IPS-20b (cell line): ENCODE data around the gene PRM1.
"Not testable (repeated sequence)": the region's sequence is repeated elsewhere in the genome, so short reads cannot be mapped to it uniquely, and the experiment has no call there.

Source experiments
- H3K27ac ChIP-seq: one replicate; pipeline ENCODE4 v1.5.1; 2013; ENCODE audit warnings: low read length
- H3K27me3 ChIP-seq: 2 replicates; pipeline ENCODE4 v1.6.1; 2013; ENCODE audit warnings: mild to moderate bottlenecking, low read length, inconsistent platforms; ENCODE audit not compliant: insufficient read depth
- H3K36me3 ChIP-seq: 2 replicates; pipeline ENCODE4 v1.6.1; 2013; ENCODE audit warnings: low read depth, mild to moderate bottlenecking, inconsistent platforms, low read length, moderate library complexity; ENCODE audit not compliant: insufficient read depth
- H3K4me1 ChIP-seq: 2 replicates; pipeline ENCODE4 v1.6.1; 2013; ENCODE audit warnings: mild to moderate bottlenecking, control low read depth, inconsistent platforms, low read length, moderate library complexity; ENCODE audit not compliant: insufficient read depth
- H3K4me3 ChIP-seq: 2 replicates; pipeline ENCODE4 v1.5.1; 2013; ENCODE audit warnings: mild to moderate bottlenecking, low read length, inconsistent platforms
- H3K9ac ChIP-seq: 2 replicates; pipeline ENCODE4 v1.6.1; 2013; ENCODE audit warnings: low read depth, mild to moderate bottlenecking, inconsistent platforms, low read length, moderate library complexity
- H3K9me3 ChIP-seq: 2 replicates; pipeline ENCODE4 v1.6.1; 2013; ENCODE audit warnings: mild to moderate bottlenecking, low read depth, low read length, inconsistent platforms; ENCODE audit not compliant: insufficient read depth

PRM1 gene

GRCh38 chr16:11291091-11291703, 10.1 kb upstream of the PRM1 start:
- no peak overlapping the region for H3K27ac ChIP-seq
- no peaks in the 10 kb centered on the region for H3K9me3 ChIP-seq
- peaks cover 5% of the 10 kb centered on the region for H3K4me1 ChIP-seq
- no peak overlapping the region for H3K4me3 ChIP-seq
- no peaks in the 10 kb centered on the region for H3K36me3 ChIP-seq
- H3K9ac ChIP-seq, result no peak overlapping the region
- no peaks in the 10 kb centered on the region for H3K27me3 ChIP-seq

GRCh38 chr16:11290102-11290893, 9.2 kb upstream of the PRM1 start:
- H3K4me3 ChIP-seq, result no peak overlapping the region
- peaks cover 5% of the 10 kb centered on the region for H3K4me1 ChIP-seq
- no peak overlapping the region for H3K9ac ChIP-seq
- H3K36me3 ChIP-seq, result no peaks in the 10 kb centered on the region
- H3K9me3 ChIP-seq, result no peaks in the 10 kb centered on the region
- no peak overlapping the region for H3K27ac ChIP-seq
- H3K27me3 ChIP-seq, result no peaks in the 10 kb centered on the region

- not testable (repeated sequence) for H3K9me3 ChIP-seq, H3K27me3 ChIP-seq, H3K4me3 ChIP-seq, H3K9ac ChIP-seq, H3K27ac ChIP-seq, H3K4me1 ChIP-seq, H3K36me3 ChIP-seq
Observed at GRCh38 chr16:11289696-11290095, 8.6 kb upstream of the PRM1 start.

GRCh38 chr16:11289202-11289601, 8.1 kb upstream of the PRM1 start:
- no peak overlapping the region for H3K4me3 ChIP-seq
- H3K9ac ChIP-seq, result no peak overlapping the region
- no peak overlapping the region for H3K27ac ChIP-seq
- H3K27me3 ChIP-seq, result no peaks in the 10 kb centered on the region
- H3K36me3 ChIP-seq, result no peaks in the 10 kb centered on the region
- H3K4me1 ChIP-seq, result peaks cover 5% of the 10 kb centered on the region
- H3K9me3 ChIP-seq, result no peaks in the 10 kb centered on the region

GRCh38 chr16:11285842-11286241, 4.7 kb upstream of the PRM1 start:
- Histone ChIP-seq H3K9me3 (no peaks in the 10 kb centered on the region), H3K4me3 (no peak overlapping the region), H3K9ac (no peak overlapping the region), H3K27me3 (no peaks in the 10 kb centered on the region), H3K36me3 (no peaks in the 10 kb centered on the region), H3K4me1 (peaks cover 3% of the 10 kb centered on the region; the same call in 1 of the 2 replicates), H3K27ac (no peak overlapping the region)

- Histone ChIP-seq H3K4me3 (no peak overlapping the region), H3K9me3 (no peaks in the 10 kb centered on the region), H3K4me1 (peaks cover 3% of the 10 kb centered on the region; the same call in 1 of the 2 replicates), H3K27me3 (no peaks in the 10 kb centered on the region), H3K27ac (no peak overlapping the region), H3K9ac (no peak overlapping the region), H3K36me3 (no peaks in the 10 kb centered on the region)
Observed at GRCh38 chr16:11283820-11284248, 2.7 kb upstream of the PRM1 start.

- H3K9me3 ChIP-seq, result no peaks in the 10 kb centered on the region
- no peak overlapping the region for H3K27ac ChIP-seq
- H3K4me1 ChIP-seq, result peaks cover 3% of the 10 kb centered on the region; the same call in 1 of the 2 replicates
- H3K4me3 ChIP-seq, result no peak overlapping the region
- H3K27me3 ChIP-seq, result no peaks in the 10 kb centered on the region
- H3K36me3 ChIP-seq, result no peaks in the 10 kb centered on the region
- no peak overlapping the region for H3K9ac ChIP-seq
Observed at GRCh38 chr16:11278681-11279628, 2.2 kb downstream of the PRM1 start.

GRCh38 chr16:11277607-11278337, 3.4 kb downstream of the PRM1 start:
- Histone ChIP-seq H3K27ac (no peak overlapping the region), H3K4me1 (peaks cover 7% of the 10 kb centered on the region; the same call in 1 of the 2 replicates), H3K4me3 (no peak overlapping the region), H3K36me3 (no peaks in the 10 kb centered on the region), H3K27me3 (no peaks in the 10 kb centered on the region), H3K9me3 (no peaks in the 10 kb centered on the region), H3K9ac (no peak overlapping the region)

- no peak overlapping the region for H3K9ac ChIP-seq
- H3K36me3 ChIP-seq, result no peaks in the 10 kb centered on the region
- H3K9me3 ChIP-seq, result no peaks in the 10 kb centered on the region
- peaks cover 7% of the 10 kb centered on the region; the same call in 1 of the 2 replicates for H3K4me1 ChIP-seq
- H3K4me3 ChIP-seq, result no peak overlapping the region
- H3K27ac ChIP-seq, result no peak overlapping the region
- no peaks in the 10 kb centered on the region for H3K27me3 ChIP-seq
Observed at GRCh38 chr16:11276896-11277593, 4.1 kb downstream of the PRM1 start.

- no peaks in the 10 kb centered on the region for H3K27me3 ChIP-seq
- H3K36me3 ChIP-seq, result no peaks in the 10 kb centered on the region
- no peak within 1 kb of the TSS for H3K27ac ChIP-seq
- H3K4me1 ChIP-seq, result peaks cover 7% of the 10 kb centered on the region; the same call in 1 of the 2 replicates
- no peak within 1 kb of the TSS for H3K4me3 ChIP-seq
- no peak within 1 kb of the TSS for H3K9ac ChIP-seq
- H3K9me3 ChIP-seq, result no peaks in the 10 kb centered on the region
Observed at GRCh38 chr16:11276143-11276895, 4.8 kb downstream of the PRM1 start, which contains the start of gene PRM2. Gene PRM2 (minus strand): TSS chr16:11276480. CDS start chr16:11276370, 110 bp downstream.
